NCI-H748 (cell line): Measurements from ENCODE around the gene C4BPB.
"Not testable (repeated sequence)": the region's sequence is repeated elsewhere in the genome, so short reads cannot be mapped to it uniquely, and the experiment has no call there.

Source experiments
- DNase-seq: peaks from one replicate; lab custom pipeline; 2025; ENCODE audit not compliant: unreplicated experiment; lab: John Stamatoyannopoulos, UW

C4BPB gene, protein sequence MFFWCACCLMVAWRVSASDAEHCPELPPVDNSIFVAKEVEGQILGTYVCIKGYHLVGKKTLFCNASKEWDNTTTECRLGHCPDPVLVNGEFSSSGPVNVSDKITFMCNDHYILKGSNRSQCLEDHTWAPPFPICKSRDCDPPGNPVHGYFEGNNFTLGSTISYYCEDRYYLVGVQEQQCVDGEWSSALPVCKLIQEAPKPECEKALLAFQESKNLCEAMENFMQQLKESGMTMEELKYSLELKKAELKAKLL

DNA sequence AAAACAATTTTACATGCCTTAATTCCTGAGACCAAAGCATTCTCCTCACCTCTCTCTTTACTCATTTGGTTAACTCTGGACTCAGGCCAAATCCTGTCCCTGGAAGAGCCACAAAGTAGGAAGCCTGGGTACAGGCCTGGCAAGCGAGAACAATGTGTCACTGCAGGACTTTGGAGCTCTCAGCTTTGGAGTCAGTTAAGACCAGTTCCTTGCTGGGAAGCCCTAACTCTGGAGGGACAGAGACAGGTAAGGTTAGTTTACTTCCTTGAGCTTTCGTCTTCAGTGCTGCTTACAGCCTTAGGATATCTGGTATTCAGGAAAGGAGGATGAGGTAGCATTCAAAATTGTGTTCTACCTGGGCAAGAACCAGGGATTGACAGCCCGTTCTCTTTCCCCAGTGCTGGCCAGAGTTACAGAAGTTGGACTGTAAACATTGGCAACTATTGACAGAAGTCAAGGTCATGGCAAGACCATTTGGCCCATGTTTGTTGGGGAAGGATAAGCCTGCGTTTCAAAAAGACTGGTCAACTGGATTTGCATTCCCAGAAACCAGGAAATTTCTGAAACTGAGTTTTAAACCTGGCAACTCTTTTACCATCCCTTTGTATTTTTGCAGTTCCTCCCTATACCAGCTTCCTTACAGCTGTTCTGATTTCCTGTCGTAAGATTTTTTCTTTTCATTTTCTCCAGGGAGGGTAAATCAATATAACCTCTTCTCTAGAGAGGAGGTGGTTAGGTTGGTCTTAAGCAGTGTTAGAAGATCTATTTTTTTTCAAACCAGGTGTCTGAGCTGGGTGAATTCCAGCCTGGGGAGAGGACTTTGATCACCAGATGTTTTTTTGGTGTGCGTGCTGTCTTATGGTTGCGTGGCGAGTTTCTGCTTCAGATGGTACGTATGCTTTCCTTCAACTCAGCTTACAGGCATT is at the start of gene C4BPB:
Gene C4BPB, plus strand, starts transcription at position 160 of the 926 bp plus-strand sequence. Its CDS starts 672 bp downstream, at position 832.
- DNase-seq = no peak

DNA sequence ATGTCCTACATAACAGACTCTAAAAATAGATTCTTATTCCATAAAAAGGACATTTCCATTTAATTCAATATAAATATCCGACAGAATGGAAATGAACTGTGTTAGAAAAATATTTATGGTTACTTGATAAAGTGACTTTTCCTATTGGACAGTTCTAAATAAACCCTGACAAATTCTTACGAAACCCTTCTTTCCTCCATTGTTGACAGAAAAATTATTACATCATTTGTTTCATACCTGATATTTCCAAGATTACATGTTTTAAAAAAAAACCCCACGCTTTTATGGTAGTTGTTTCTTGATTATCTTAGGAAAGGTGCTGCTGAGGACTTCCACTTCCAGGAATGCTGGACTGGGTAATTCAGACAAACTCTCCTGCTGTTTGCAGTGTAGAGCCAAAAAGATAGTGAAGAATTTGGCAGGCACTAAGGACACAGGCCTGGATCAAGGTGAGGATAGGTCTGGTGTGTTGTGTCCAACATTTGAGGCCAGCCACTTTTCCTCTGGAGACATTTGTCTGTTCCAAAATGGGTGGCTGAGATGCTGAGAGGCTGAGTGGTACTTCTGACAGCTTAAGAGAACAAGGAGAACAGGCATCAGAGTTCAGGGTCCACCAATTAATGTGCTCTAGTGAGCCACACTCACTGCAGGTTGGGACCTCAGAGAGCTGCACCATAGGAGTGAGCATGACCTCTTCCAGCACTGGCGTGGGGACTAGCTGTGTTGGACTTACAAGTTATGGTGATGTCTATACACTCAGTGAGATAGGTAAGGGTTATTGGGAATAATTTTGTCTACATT is 49.1 kb upstream of the C4BPB start:
- no peak for DNase-seq

DNA sequence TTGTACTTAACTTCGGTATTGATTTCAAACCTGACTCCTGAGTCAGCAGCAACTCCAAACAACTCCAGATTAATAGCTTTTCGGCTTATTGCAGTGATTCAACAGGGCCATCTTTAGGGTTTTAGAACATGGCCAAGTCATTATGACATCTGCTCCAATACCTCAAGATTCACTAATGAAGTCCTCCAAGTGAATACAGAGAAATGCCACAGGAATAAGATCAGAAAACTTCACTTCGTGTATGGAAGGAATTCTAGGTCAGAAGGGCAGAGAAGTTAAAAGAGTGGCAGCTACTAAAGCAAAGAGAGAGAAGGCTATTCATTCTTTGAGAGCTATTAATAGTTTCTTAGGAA is 48.5 kb upstream of the C4BPB start:
- no peak for DNase-seq

DNA sequence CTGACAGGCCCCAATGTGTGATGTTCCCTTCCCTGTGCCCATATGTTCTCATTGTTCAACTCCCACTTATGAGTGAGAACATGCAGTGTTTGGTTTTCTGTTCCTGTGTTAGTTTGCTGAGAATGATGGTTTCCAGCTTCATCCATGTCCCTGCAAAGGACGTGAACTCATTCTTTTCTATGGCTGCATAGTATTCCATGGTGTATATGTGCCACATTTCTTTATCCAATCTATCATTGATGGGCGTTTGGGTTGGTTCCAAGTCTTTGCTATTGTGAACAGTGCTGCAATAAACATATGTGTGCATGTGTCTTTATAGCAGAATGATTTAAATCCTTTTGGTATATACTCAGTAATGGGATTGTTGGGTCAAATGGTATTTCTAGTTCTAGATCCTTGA is 47.3 kb upstream of the C4BPB start:
- not testable (repeated sequence) for DNase-seq

DNA sequence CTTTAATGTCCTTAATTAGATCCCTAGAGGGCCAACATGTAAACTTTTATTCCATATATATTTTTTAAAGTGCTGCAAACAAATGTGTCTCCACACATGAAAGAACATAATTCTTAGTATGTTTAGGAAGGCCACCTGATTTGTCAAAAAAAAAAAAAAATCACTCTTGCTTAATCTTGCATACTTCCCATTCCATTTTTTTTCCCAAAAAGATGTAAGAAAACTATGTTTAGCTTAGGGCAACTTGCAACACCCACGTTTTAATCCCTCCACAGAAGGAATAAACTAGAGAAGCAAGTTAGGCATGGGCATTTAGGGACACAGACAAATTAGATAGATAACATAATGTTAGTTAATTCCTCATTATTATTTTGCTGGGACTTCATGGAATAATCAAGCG is 43.2 kb upstream of the C4BPB start:
- DNase-seq = no peak

DNA sequence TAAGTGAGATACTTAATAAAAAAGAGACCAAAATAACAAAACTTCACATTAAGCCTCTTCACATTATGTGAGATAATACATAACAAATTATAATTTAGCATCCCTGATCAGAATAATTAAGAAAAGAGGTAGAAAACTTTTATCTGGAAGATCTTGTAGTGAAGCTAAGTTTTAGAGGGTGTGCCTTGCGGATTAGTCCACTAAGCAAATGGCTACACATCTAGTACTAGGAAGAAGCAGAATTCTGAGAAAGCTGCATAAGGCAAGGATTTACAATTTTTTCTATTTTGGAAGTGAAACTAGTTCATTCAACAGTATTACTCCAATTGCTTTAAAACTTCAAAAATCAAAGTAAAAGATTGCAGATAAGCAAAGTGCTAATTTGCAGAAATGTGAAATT is 41.2 kb upstream of the C4BPB start:
- DNase-seq = no peak

DNA sequence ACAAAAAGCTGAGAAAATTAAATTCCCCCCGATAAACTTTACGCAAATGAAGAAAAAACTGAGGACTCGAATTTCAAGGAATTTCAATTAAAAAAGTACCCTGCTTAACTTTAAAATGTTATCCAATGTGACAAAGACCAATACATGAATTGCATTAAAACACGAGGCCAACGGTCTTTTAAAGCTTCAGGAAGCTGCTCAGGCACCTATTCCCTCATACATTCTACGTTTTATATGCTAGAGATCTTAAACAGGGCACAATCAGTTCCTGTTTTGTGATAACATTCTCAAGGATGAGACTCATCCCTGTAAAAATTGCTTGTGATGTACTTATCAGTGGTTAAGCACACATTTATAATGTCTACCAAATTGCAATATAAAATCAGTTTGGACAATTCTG is 40.6 kb upstream of the C4BPB start:
- DNase-seq = no peak

DNA sequence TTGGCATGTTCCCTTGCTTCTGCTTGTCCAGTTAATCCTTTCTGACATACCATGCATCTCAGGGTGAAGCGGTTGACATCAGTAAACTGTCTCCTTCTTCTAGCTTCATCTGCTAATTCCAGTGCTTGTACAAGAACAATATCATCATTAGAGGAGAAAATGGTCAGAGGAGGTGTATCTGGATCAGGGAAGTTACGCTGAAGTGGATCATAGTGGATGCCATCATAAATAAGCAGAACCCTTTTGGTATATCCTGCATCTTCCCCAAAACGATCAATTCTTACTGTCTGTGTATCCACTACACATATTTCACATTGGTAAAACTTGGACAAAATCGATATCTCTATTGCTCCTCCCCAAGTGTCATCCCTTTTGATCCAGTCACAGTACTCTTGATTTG is 39.6 kb upstream of the C4BPB start:
- DNase-seq = no peak

DNA sequence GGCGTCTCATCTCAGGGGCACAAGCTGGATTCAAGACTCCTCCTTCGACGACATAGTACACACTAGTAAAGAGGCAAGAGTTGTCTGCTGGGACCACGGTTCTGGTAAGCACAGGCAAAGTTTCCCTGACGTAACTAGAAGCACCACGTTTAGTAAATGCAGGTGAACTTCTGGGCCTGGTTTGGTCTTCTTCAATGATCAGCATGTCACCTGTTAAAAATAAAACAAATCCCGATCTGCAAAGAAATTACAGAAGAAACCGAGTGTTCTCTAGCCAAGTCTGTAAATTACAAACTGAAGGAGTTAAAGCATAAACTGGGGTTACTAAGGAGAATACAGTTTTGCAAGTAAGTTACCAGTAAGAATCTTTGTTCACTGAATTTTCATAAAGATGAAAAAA is 39.1 kb upstream of the C4BPB start:
- no peak for DNase-seq

DNA sequence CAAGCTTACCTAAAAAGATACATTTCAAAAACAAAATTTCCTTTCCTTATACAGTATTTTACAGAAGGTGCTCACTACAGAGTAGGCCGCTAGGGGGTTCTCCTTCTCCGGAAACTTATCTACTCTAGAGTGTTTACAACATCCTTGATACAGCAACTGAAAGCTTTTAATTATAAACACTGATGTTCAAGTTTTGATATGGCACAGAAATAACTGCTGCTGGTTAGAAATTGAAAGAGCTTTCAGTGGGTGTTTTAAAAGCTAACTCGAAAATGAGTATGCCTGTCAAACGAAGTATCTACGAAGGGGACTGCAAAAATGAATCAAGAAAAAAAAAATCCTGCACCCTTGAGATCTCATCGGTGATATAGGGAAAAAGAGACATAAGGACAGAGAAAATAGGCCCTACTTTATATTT is 38.7 kb upstream of the C4BPB start:
- peak; percentile 40 for DNase-seq

DNA sequence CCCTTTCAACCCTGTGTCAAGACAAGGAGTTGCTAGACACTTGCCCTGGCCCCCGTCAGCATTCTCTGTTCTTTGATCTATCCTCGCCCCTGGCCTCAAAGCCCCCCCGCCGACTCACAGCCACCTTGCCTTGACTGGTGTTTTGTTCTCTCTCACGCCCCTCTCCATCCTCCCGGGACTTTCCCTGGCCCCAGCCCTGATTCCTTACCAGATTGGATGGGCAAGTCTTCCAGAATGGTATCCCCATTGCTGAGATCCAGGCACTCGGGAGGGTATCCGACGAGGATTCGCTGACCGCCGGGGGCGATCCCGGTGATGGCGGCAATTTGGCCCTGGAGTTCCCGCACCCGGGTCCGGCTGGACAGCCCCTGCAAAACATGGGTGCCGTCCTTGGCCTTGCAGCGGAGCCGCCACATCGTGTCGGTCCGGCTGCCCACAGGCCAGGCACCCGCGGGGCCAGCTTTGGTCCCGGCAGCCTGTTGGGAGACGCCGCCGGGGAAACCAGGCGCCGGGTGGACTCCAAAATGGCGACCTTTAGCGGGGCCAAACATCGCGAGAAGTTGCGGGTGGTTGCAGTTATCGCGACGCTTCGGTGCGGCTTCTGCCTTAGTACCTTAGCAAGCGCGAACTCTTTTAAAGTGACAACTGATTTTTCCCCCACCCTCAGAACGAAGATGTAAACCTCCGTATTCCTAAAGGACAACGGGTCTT is 38.0 kb upstream of the C4BPB start:
- peak; percentile 89 for DNase-seq

DNA sequence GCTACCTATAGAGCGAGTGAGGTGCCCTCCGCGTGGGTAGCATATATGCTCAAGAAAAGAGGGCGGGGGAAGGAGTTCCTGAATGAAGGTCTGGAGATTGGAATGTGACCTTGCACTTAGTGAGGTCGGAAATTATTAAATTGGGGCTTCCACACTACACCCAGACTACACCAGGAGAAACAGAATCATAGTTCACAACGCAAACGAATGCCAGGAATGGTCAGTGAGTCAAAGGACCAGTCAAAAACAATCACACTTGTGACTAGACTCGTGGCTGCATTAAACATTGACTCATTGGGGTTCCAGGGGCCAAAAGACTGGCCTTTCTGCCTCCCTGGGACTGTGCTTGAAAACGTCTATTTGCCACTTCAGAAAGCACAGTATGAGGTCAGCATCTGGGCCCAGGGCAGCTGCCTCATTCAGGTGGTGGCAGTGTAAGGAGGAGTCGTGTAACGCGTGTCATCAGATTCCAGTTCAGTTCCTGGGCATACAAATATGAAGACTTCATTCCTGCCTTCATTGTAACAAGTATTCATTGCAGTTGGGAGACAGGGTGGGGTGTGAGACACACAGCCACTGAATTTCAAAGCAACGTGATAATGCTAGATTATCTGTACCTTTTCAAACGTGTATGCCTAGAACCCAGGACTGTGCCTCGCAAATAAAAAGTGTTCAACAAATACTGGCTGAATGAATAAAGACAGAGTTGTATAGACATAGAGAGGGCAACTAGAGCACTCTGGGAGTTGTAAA is 37.3 kb upstream of the C4BPB start, which contains the start of gene YOD1:
Gene YOD1, minus strand, starts transcription at position 18 of the 753 bp plus-strand sequence. CDS start 178 bp downstream, outside the sequence.
- DNase-seq = peak; percentile 35

DNA sequence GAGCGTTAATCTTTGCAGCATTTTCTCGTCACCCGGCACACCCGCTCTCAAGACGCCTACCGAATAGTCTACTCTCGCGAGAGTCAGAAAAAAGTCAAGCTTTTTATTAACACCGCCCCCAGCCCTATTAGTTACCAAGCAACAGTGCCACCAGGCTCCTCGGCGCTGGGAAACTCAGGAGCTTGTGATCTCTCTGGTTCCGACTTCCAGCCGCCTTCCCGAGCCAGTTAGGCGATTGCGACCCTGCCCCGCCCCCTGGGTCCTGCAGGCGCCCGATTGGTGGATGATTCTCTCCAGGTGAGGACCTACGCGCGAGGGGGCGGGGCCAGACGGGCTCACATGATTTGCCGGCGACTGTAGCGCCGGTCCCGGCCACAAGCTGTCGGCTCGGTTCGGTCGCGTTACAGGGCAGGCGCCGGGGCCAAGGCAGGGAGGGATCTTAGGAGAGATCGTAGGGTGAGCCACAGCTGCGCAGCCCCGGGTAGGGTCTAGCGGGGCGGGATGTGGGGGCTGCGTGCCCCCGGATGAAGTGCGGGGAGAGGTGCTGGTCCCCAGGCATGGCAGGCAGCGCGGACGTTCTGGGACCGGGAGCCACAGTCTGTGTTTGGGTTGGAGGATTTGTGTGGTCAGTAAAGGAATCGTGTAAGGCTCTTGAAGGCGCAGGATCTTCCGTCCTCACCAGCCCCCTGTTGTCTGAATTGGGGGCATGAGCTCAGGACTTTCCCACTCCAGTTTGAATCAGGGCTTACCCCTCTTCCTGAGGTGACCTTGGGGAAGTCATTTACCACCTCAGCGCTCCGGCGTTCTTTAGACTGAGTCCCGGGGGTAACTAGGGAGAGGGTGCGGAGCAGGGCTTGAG is 35.5 kb upstream of the C4BPB start, which contains the start of gene PFKFB2:
Gene PFKFB2, plus strand, starts transcription at position 365 of the 859 bp plus-strand sequence. CDS start 1,443 bp downstream, outside the sequence.
- peak; percentile 98 for DNase-seq

DNA sequence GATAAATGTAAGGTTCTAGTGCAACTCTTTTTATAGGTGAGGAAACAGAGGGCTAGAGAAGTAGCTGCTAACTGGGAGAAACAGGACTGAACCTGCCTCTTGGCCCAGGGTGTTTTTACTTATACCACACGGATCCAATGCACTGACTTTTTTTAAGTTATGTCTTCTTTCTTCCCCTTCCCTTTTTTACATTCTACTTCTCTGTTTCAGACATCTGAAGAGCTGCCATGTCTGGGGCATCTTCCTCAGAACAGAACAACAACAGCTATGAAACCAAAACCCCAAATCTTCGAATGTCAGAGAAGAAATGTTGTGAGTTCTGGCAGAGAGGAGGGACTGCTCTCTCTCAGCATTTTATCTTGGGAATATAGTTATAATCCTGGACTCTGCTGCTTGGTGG is 34.2 kb upstream of the C4BPB start:
- DNase-seq = no peak

DNA sequence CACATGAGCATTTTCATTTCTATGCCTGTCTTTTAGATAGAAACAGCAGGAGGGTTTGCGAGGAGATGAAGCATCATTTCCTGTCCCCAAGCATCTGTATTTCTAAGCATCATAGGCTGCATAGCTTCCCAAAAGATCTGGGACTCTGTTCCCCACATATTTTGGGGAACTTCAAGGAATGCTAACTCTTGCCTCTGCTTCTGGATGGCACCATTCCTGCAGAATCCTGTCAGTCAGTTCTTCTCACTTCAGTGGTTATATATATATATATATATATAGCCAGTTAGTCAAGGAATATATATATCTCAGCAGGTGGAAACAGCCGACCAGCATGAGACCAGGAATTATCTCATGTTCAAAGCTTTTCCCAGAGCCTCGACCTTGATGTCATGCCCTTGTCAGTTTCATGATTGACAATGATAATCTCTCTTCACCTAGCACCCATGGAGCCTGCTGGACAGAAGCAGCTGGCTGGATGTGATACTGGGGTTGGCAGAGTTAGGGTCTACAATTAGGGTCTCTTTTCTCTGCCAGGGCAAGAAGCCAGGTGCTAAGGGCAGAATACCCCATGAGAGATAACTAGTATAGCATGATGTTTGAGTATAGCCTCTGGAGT is 33.2 kb upstream of the C4BPB start:
- no peak for DNase-seq

DNA sequence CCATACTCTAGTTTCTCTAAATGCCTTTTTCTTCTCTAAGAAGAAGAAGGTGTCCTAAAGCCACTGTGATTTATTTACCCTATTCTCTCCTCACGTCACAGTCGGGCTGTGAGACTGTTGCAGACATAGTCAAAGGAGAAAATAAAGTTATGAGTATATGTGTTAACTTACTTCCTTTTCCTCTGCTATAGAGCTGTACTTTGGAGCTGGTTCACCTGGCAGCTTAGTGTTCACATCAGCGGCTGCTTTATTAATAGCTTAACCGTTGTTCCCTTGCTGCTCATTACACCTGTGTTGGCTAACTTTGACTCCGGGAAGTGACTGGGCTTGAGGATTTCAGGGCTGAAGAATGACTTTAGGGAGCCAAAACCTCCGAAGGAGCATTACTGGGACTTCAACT is 32.0 kb upstream of the C4BPB start:
- DNase-seq = no peak

DNA sequence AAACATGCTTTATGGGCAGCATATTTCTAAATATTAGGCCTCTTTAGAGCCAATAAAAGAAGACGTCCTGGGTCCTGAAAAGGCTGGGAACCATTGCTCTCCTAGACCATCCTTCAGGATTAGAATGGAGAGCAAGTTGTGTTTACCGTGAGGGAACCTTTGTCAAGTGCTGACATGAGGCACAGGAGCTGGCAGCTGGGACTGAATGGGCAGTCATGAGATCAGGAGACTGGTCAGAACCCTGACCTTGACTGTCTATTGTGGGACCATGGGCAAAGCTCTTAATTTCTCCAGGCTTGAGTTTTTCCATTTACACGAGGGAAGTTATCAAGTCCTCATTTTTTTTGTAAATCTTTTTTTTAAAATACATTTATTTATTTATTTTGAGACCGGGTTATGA is 30.4 kb upstream of the C4BPB start:
- no peak for DNase-seq
